Psoas muscle (tissue), 8 donors: ENCODE data around the gene C3orf33. TPM values are rescaled to one million over a fixed set of nuclear protein-coding genes. Genes with fewer than 3 reads are reported as not detected.

ENCODE experiments used
- ATAC-seq, 4 donors: fragments of 200-7000 bp; cut with Tn5 transposase; one replicate each; pipeline ENCODE4 v1.9.1; 2020; ENCODE audit warnings: moderate library complexity in 3 of 4, mild to moderate bottlenecking in 2 of 4
- DNase-seq, 2 donors: peaks; one replicate each; pipeline ENCODE4 v3.0.0-alpha.2; 2020
- H3K27ac ChIP-seq: fragments of 200-600 bp; one replicate; pipeline ENCODE4 v1.8.0; 2022
- H3K27me3 ChIP-seq, 3 donors: fragments of 200-600 bp in 1 of 3; one replicate each; pipeline versions ENCODE4 v1.6.1 to v1.8.0; 2013 to 2022; ENCODE audit warnings: low read length in 2 of 3, mild to moderate bottlenecking in 2 of 3, moderate library complexity in 1 of 3; ENCODE audit not compliant: insufficient read depth in 3 of 3
- H3K36me3 ChIP-seq, 2 donors: fragments of 200-600 bp in 1 of 2; one replicate each; pipeline versions ENCODE4 v1.6.1 to v1.8.0; 2013 to 2022; ENCODE audit warnings: low read depth in 1 of 2, mild to moderate bottlenecking in 1 of 2, moderate library complexity in 1 of 2; ENCODE audit not compliant: insufficient read depth in 1 of 2
- H3K4me1 ChIP-seq: fragments of 200-600 bp; one replicate; pipeline ENCODE4 v1.8.0; 2022
- H3K4me3 ChIP-seq: fragments of 200-600 bp; one replicate; pipeline ENCODE4 v1.8.0; 2022; ENCODE audit warnings: mild to moderate bottlenecking
- H3K9me3 ChIP-seq: fragments of 200-600 bp; one replicate; pipeline ENCODE4 v1.8.0; 2022
- WGBS, 3 donors: extraction: QIAGEN DNeasy Blood & Tissue Kit; methylation state at CpG; one replicate each; pipeline versions ENCODE4 v1.1.6 to v1.1.7; 2013; 5-methylcytosine and 5-hydroxymethylcytosine counted together
- intact Hi-C, 2 donors: fragments of 100-400 bp; cut with DNase I; formaldehyde crosslinking; loops; one replicate each; pipeline versions ENCODE4 v1.11.0 to v1.14.2; 2022
- polyA plus RNA-seq, 3 donors: library from polyadenylated mRNA; stranded (reverse); fragments of 200-250 nt; gene quantifications; one replicate each; pipeline ENCODE4 v1.2.3, GENCODE V29; 2013
- total RNA-seq, 4 donors: library from RNA; stranded (reverse); fragmentation: NEBNext Ultra II Directional in 2 of 4; extraction: Animal tissue kit (Norgen Biotek cat#: 25700) in 2 of 4; gene quantifications; one replicate each; pipeline versions ENCODE4 v1.2.1 to v1.2.4, GENCODE V29; 2021 to 2023
- TF ChIP-seq, protein P1 (sequence below): fragments of 200-600 bp; IDR thresholded peaks from one replicate; pipeline ENCODE4 v1.8.0; 2022; ENCODE audit warnings: antibody characterized with exemption
- donor health status: healthy with polysubstance abuse.
- donor health status: DM: no; HTN: no; CAD: no; lungs with moderate emphysema.
- donor health status: Bipolar disorder and iron deficiency.
- donor health status: healthy.
- donor health status: DM: yes; HTN: yes; CAD: no.
- donor health status: DM: no; HTN: no; CAD: no.
- donor health status: DM: no; HTN: no; CAD: no.
- donor health status: DM: yes; HTN: yes; CAD: no.

Gene C3orf33
- total and polyA plus RNA-seq, 7 donors, result 2.6 to 5.1 (median 3.8) TPM

- H3K36me3 ChIP-seq, result peaks cover 0 to 5% of the 10 kb centered on the region in 2 donors
- intact Hi-C loops, result no loop called here
- ATAC-seq (no peak), DNase-seq (no peak)
- no peaks in the 10 kb centered on the region for H3K27me3 ChIP-seq
- no peaks in the 10 kb centered on the region for H3K9me3 ChIP-seq
- TF ChIP-seq, protein P1, sequence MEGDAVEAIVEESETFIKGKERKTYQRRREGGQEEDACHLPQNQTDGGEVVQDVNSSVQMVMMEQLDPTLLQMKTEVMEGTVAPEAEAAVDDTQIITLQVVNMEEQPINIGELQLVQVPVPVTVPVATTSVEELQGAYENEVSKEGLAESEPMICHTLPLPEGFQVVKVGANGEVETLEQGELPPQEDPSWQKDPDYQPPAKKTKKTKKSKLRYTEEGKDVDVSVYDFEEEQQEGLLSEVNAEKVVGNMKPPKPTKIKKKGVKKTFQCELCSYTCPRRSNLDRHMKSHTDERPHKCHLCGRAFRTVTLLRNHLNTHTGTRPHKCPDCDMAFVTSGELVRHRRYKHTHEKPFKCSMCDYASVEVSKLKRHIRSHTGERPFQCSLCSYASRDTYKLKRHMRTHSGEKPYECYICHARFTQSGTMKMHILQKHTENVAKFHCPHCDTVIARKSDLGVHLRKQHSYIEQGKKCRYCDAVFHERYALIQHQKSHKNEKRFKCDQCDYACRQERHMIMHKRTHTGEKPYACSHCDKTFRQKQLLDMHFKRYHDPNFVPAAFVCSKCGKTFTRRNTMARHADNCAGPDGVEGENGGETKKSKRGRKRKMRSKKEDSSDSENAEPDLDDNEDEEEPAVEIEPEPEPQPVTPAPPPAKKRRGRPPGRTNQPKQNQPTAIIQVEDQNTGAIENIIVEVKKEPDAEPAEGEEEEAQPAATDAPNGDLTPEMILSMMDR, result no peak
- WGBS, 3 donors, result 77 to 82% (median 80%) methylated on average over 4 of the region's 4 CpGs
- H3K27ac ChIP-seq, result no peak overlapping the region
- no peak overlapping the region for H3K4me3 ChIP-seq
- no peaks in the 10 kb centered on the region for H3K4me1 ChIP-seq
Measured at GRCh38 chr3:155790272-155790925, 15.7 kb downstream of the C3orf33 start.

- DNase-seq (no peak), ATAC-seq (no peak)
- H3K27me3 ChIP-seq, result no peaks in the 10 kb centered on the region
- H3K4me3 ChIP-seq, result no peak overlapping the region
- intact Hi-C loops, result no loop called here
- no peak overlapping the region for H3K27ac ChIP-seq
- peaks cover 9% of the 10 kb centered on the region for H3K9me3 ChIP-seq
- TF ChIP-seq, protein P1, result no peak
- H3K36me3 ChIP-seq, result no peaks in the 10 kb centered on the region
- H3K4me1 ChIP-seq, result no peaks in the 10 kb centered on the region
Measured at GRCh38 chr3:155785662-155786295, 20.3 kb downstream of the C3orf33 start.

DNA sequence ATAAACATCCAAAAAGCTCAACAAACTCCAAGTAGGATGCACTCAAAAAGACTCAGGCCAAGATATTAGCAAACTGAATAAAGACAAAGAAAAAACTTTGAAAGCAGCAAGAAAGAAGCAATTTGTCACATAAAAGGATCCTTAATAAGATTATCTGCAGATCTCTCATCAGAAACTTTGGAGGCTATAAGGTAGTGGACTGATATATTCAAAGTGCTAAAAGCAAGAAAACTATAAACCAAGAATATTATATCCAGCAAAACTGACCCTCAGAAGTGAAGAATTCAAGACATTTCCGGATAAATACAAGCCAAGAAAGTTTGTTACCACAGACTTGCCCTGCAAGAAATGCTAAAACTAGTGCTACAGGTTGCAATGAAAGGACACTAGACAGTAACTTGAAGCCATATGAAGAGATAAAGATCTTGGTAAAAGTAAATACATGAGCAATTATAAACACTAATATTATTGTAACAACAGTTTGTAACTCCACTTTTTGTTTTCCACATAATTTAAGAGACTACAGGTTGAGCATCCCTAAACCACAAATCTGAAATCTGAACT, 23.6 kb downstream of the C3orf33 start:
- Histone ChIP-seq H3K27me3 (no peaks in the 10 kb centered on the region), H3K9me3 (peaks cover 9% of the 10 kb centered on the region), H3K27ac (no peak overlapping the region), H3K36me3 (no peaks in the 10 kb centered on the region), H3K4me3 (no peak overlapping the region), H3K4me1 (no peaks in the 10 kb centered on the region)
- DNase-seq (no peak), ATAC-seq (no peak)
- 96 to 100% (median 97%) methylated on average over 1 of the region's 1 CpG for WGBS, 3 donors
- TF ChIP-seq, protein P1, result no peak
- intact Hi-C loops, result no loop called here

GRCh38 chr3:155780291-155780690, 25.8 kb downstream of the C3orf33 start:
- TF ChIP-seq, protein P1, result no peak
- Histone ChIP-seq H3K27me3 (no peaks in the 10 kb centered on the region), H3K27ac (no peak overlapping the region), H3K4me1 (no peaks in the 10 kb centered on the region), H3K4me3 (no peak overlapping the region), H3K9me3 (peaks cover 9% of the 10 kb centered on the region), H3K36me3 (no peaks in the 10 kb centered on the region)
- DNase-seq (no peak), ATAC-seq (no peak)
- intact Hi-C loops, result no loop called here
